Measurements from ENCODE around the gene KCNH5. TPM values are rescaled to one million over a fixed set of nuclear protein-coding genes. Genes with fewer than 3 reads are reported as not detected.

Gene KCNH5
- total and polyA plus RNA-seq, 8 donors, result 0.04 to 0.11 (median 0.11) TPM; not detected in 4

DNA sequence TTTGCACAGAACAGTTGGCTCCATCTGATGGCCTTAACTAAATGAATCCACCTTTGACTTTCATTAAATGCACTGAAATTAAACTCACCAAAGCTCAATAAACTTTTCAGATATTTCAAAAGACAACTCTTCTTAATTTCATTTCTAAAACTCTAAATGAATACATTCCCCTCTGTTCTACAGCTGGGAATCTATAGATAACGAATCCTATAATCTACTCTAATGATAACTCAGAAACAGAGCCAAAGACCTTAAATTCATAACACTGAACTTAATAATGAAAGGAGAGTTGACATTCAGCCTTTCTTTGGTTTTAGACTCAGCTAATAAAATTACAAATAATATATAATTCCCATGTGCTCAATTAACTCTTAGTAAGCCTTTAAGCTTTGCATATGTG is 150.5 kb downstream of the KCNH5 start:
- Histone ChIP-seq H3K36me3 (no peaks in the 10 kb centered on the region), H3K27ac (no peak overlapping the region), H3K27me3 (no peaks in the 10 kb centered on the region), H3K4me3 (no peak overlapping the region), H3K4me1 (no peaks in the 10 kb centered on the region), H3K9me3 (no peaks in the 10 kb centered on the region)
- intact Hi-C loops (cut with DNase I), result no loop called here
- TF ChIP-seq CTCF (IDR thresholded peaks at IDR 0.05), result no peak
- no peak for ATAC-seq
- no peak for DNase-seq

DNA sequence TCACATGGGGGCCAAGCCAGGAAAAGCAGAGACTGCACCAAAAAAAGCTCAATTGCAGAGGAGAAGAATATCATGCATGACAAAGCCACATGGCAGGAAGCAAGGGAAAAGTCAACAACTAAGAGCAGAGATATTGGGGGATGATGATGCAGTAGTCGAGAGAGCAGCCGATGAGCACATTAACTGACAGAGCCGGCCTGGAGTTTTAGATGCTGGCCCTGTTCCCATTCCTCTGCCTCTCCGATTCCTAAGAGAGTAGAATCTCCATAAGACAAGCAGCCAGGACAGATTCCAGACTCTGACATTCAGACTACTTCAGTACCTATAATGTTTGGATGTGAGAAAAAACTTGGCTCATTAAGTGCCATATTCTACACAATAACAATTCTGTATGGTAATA is 155.9 kb downstream of the KCNH5 start:
- ATAC-seq, result no peak
- intact Hi-C loops (cut with DNase I), result no loop called here

GRCh38 chr14:62886461-62886860 is 158.8 kb downstream of the KCNH5 start:
- DNase-seq (no peak), ATAC-seq (no peak)
- no peak overlapping the region for H3K27ac ChIP-seq
- intact Hi-C loops (cut with DNase I), result no loop called here
- no peak for TF ChIP-seq CTCF (IDR thresholded peaks at IDR 0.05)
- no peak overlapping the region for H3K4me3 ChIP-seq
- H3K27me3 ChIP-seq, result no peaks in the 10 kb centered on the region
- no peaks in the 10 kb centered on the region for H3K4me1 ChIP-seq
- no peaks in the 10 kb centered on the region for H3K9me3 ChIP-seq
- H3K36me3 ChIP-seq, result no peaks in the 10 kb centered on the region

More for the DNA sequence above, 155.9 kb downstream of the KCNH5 start:
- no peaks in the 10 kb centered on the region for H3K9me3 ChIP-seq
- H3K4me1 ChIP-seq, result no peaks in the 10 kb centered on the region
- no peak for DNase-seq
- no peak overlapping the region for H3K4me3 ChIP-seq
- no peaks in the 10 kb centered on the region for H3K36me3 ChIP-seq
- H3K27ac ChIP-seq, result no peak overlapping the region
- no peak for TF ChIP-seq CTCF (IDR thresholded peaks at IDR 0.05)
- no peaks in the 10 kb centered on the region for H3K27me3 ChIP-seq

- Histone ChIP-seq H3K27me3 (no peaks in the 10 kb centered on the region), H3K27ac (no peak overlapping the region), H3K4me1 (no peaks in the 10 kb centered on the region), H3K36me3 (no peaks in the 10 kb centered on the region), H3K9me3 (no peaks in the 10 kb centered on the region), H3K4me3 (no peak overlapping the region)
- ATAC-seq, result no peak
- no peak for TF ChIP-seq CTCF (IDR thresholded peaks at IDR 0.05)
- intact Hi-C loops (cut with DNase I), result no loop called here
- no peak for DNase-seq
These were observed 159.8 kb downstream of the KCNH5 start for GRCh38 chr14:62885451-62885850.

- Histone ChIP-seq H3K36me3 (no peaks in the 10 kb centered on the region), H3K27ac (no peak overlapping the region), H3K27me3 (no peaks in the 10 kb centered on the region), H3K4me3 (no peak overlapping the region), H3K9me3 (no peaks in the 10 kb centered on the region), H3K4me1 (no peaks in the 10 kb centered on the region)
- ATAC-seq (no peak), DNase-seq (no peak)
- intact Hi-C loops (cut with DNase I), result no loop called here
- TF ChIP-seq CTCF (IDR thresholded peaks at IDR 0.05), result no peak
These were observed 162.3 kb downstream of the KCNH5 start for GRCh38 chr14:62882967-62883366.

Measured in left lung (tissue), 10 donors.